MCF 10A (cell line): Measurements from ENCODE around the gene COL6A1. TPM values are rescaled to one million over a fixed set of nuclear protein-coding genes. Genes with fewer than 3 reads are reported as not detected.

Source experiments
- Bru-seq: library from RNA; stranded (reverse); fragments of 400-500 nt; gene quantifications from one replicate; lab custom pipeline; 2021; lab: Mats Ljungman, UMichigan
- BruChase-seq, 2 experiments: library from RNA; stranded (reverse); fragments of 400-500 nt; gene quantifications; one replicate each; lab custom pipeline; 2021; lab: Mats Ljungman, UMichigan
- BruUV-seq: library from RNA; stranded (reverse); fragments of 400-500 nt; replicated peaks from 2 replicates; lab custom pipeline; 2021; lab: Mats Ljungman, UMichigan
- CTCF ChIA-PET: fragments of 300-600 bp; sonication (Branson Sonifier 250); formaldehyde crosslinking; extraction: SDS; loops from one replicate; lab custom pipeline; 2021; ENCODE audit warnings: antibody characterized with exemption, inconsistent platforms; lab: Yijun Ruan, JAX
- POLR2A ChIA-PET: fragments of 300-600, 350-650 bp; sonication (Branson Sonifier 250); formaldehyde crosslinking; extraction: SDS; loops from one replicate; lab custom pipeline; 2020; ENCODE audit warnings: antibody characterized with exemption, inconsistent platforms; lab: Yijun Ruan, JAX
- DNase-seq: peaks from one replicate; pipeline ENCODE4 v3.0.0-alpha.2; 2018; ENCODE audit not compliant: unreplicated experiment
- H3K27ac Mint-ChIP-seq: one replicate; pipeline ENCODE4 v1.8.0; 2022; ENCODE audit warnings: mild to moderate bottlenecking, low read depth, mixed read lengths; ENCODE audit not compliant: unreplicated experiment
- H3K27me3 Mint-ChIP-seq: one replicate; pipeline ENCODE4 v1.8.0; 2022; ENCODE audit warnings: mixed read lengths; ENCODE audit not compliant: insufficient read depth, unreplicated experiment
- H3K36me3 Mint-ChIP-seq: one replicate; pipeline ENCODE4 v1.8.0; 2022; ENCODE audit warnings: mild to moderate bottlenecking, moderate library complexity, mixed read lengths; ENCODE audit not compliant: insufficient read depth, unreplicated experiment
- H3K4me1 Mint-ChIP-seq: one replicate; pipeline ENCODE4 v1.8.0; 2022; ENCODE audit warnings: mixed read lengths; ENCODE audit not compliant: insufficient read depth, unreplicated experiment
- H3K4me3 Mint-ChIP-seq: one replicate; pipeline ENCODE4 v1.8.0; 2022; ENCODE audit warnings: mild to moderate bottlenecking, moderate library complexity, mixed read lengths; ENCODE audit not compliant: unreplicated experiment
- H3K9me3 Mint-ChIP-seq: one replicate; pipeline ENCODE4 v1.8.0; 2022; ENCODE audit warnings: mixed read lengths; ENCODE audit not compliant: unreplicated experiment
- intact Hi-C: fragments of 100-400 bp; cut with micrococcal nuclease; formaldehyde crosslinking; loops from 2 replicates; pipeline ENCODE4 v1.14.1; 2022
- long read RNA-seq: library from polyadenylated mRNA; stranded (forward); transcript quantifications from one replicate; pipeline ENCODE4 v2.0.0, GENCODE V29; 2022
- total RNA-seq: library from RNA; stranded (reverse); gene quantifications from 2 replicates; pipeline ENCODE4 v1.2.3, GENCODE V29; 2022
- TF ChIP-seq, protein P1 (sequence below): fragments of 200-600 bp; IDR thresholded peaks from one replicate; pipeline ENCODE4 v1.8.0; 2022; ENCODE audit warnings: antibody characterized with exemption, mild to moderate bottlenecking; ENCODE audit not compliant: unreplicated experiment

The COL6A1 gene
- total RNA-seq, result 3.2 and 3.5 TPM in 2 replicates
- percentile 18 among the genes with signal in this experiment for Bru-seq, nascent RNA
- BruChase-seq, experiment 1, labeled RNA remaining after a 6-hour chase, result percentile 19 among the genes with signal in this experiment
- percentile 16 among the genes with signal in this experiment for BruChase-seq, experiment 2, labeled RNA remaining after a 2-hour chase
- long read RNA-seq, partial matches to known transcripts, result 0 of 9 reads
- long read RNA-seq, other reads (novel, unspliced or antisense), result 9 of 9 reads

DNA sequence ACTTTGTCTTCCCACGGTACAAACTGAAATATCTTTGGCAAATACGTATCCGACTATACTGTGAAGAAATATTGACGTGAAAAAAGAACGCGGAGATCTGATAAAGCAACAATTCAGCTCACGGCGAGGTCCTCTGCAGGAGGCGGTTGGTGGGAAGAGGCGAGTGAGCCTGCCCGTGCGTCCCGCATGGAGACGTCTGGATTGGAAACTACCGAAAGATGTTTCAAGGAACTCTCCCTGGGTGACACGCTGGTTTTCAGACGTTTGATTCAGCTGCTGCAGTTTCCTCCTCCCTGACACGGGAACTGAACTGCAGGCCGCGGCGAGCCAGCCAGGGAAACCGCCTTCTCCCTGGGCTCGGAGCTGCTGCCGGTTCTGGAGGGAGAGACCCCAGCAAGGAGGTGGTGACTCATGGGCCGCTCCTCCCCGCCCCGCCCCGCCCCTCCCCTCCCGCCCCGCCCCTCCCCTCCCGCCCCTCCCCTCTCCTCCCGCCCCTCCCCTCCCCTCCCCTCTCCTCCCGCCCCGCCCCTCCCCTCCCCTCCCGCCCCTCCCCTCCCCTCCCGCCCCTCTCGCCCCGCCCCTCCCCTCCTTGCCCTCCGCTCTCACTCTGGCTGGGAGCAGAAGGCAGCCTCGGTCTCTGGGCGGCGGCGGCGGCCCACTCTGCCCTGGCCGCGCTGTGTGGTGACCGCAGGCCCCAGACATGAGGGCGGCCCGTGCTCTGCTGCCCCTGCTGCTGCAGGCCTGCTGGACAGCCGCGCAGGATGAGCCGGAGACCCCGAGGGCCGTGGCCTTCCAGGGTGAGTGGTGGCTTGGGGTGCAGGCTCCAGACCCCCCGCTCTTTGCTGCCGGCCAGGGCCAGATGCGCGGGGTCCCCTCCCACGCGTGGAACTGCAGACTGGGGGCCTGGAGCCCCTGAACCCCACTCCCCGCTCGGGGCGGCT is at the start of gene COL6A1:
TSS of gene COL6A1 (plus strand) at position 620 of the 941 bp plus-strand sequence. CDS start at position 701, 81 bp downstream.
- H3K36me3 Mint-ChIP-seq, result peaks cover 4% of the 10 kb centered on the region
- intact Hi-C loops, result no loop called here
- ChIA-PET POLR2A (interaction anchor here (0.6 kb wide), 2 partner anchors 16 to 238 kb away, joined by 3 read pairs; no protein-coding TSS in a partner anchor), CTCF (interaction anchor here (0.6 to 2.0 kb wide), 2 partner anchors 11 to 100 kb away, joined by 6 to 13 read pairs; no protein-coding TSS in a partner anchor)
- BruUV-seq, result no TSS peak
- no peaks in the 10 kb centered on the region for H3K9me3 Mint-ChIP-seq
- H3K27ac Mint-ChIP-seq, result no peak within 1 kb of the TSS
- peak within 1 kb of the TSS; percentile 54 for H3K4me3 Mint-ChIP-seq
- TF ChIP-seq, protein P1, sequence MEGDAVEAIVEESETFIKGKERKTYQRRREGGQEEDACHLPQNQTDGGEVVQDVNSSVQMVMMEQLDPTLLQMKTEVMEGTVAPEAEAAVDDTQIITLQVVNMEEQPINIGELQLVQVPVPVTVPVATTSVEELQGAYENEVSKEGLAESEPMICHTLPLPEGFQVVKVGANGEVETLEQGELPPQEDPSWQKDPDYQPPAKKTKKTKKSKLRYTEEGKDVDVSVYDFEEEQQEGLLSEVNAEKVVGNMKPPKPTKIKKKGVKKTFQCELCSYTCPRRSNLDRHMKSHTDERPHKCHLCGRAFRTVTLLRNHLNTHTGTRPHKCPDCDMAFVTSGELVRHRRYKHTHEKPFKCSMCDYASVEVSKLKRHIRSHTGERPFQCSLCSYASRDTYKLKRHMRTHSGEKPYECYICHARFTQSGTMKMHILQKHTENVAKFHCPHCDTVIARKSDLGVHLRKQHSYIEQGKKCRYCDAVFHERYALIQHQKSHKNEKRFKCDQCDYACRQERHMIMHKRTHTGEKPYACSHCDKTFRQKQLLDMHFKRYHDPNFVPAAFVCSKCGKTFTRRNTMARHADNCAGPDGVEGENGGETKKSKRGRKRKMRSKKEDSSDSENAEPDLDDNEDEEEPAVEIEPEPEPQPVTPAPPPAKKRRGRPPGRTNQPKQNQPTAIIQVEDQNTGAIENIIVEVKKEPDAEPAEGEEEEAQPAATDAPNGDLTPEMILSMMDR, result no peak
- DNase-seq, result peak; percentile 66
- peaks cover 18% of the 10 kb centered on the region for H3K27me3 Mint-ChIP-seq
- no peaks in the 10 kb centered on the region for H3K4me1 Mint-ChIP-seq

GRCh38 chr21:45932922-45933502 is 48.6 kb upstream of the COL6A1 start:
- Mint-ChIP-seq H3K36me3 (peaks cover 11% of the 10 kb centered on the region), H3K4me1 (no peaks in the 10 kb centered on the region), H3K4me3 (no peak overlapping the region), H3K9me3 (no peaks in the 10 kb centered on the region), H3K27me3 (peaks cover 25% of the 10 kb centered on the region), H3K27ac (no peak overlapping the region)
- no TSS peak for BruUV-seq
- CTCF ChIA-PET, result interaction anchor here (0.9 kb wide), 1 partner anchor 11 kb away, joined by 4 read pairs; no protein-coding TSS in a partner anchor
- intact Hi-C loops, result no loop called here
- DNase-seq, result no peak
- TF ChIP-seq, protein P1, result no peak
- POLR2A ChIA-PET, result no interaction called here

DNA sequence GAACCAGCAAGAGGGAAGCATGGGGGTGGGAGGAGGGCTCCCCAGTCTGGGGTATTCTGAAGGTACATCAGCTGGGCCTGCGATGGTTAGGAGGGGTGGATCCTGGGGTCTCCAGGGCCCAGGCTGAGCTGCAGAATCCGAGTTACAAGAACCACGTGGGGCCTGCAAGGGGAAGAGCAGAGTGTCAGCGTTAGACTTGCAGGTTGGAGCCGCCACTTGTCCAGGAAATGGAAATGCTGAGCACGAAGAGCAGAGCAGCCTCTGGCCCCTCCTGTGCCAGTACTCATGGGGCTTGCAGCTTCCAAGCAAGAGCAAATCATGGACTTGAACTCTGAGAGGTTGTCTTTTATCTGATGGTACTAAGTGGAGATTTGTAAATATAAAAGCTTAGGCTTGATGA is 47.5 kb upstream of the COL6A1 start:
- ChIA-PET CTCF (interaction anchor here (0.9 to 1.0 kb wide), 2 partner anchors 12 to 33 kb away, joined by 3 to 4 read pairs; no protein-coding TSS in a partner anchor), POLR2A (interaction anchor here (0.5 kb wide), 1 partner anchor 30 kb away, joined by 3 read pairs; no protein-coding TSS in a partner anchor)
- peaks cover 11% of the 10 kb centered on the region for H3K36me3 Mint-ChIP-seq
- no TSS peak for BruUV-seq
- no peak overlapping the region for H3K4me3 Mint-ChIP-seq
- no peak overlapping the region for H3K27ac Mint-ChIP-seq
- H3K4me1 Mint-ChIP-seq, result no peaks in the 10 kb centered on the region
- no peaks in the 10 kb centered on the region for H3K9me3 Mint-ChIP-seq
- TF ChIP-seq, protein P1, result no peak
- peaks cover 25% of the 10 kb centered on the region for H3K27me3 Mint-ChIP-seq
- DNase-seq, result no peak
- intact Hi-C loops, result no loop called here
